Activated T-helper 1 cell treated with anti-CD3 and anti-CD28 coated beads, Interleukin-2, amount 50 U/mL, for 16 hours (primary cell): ENCODE measurements around the gene DLG3.
"Not testable (repeated sequence)": the region's sequence is repeated elsewhere in the genome, so short reads cannot be mapped to it uniquely, and the experiment has no call there.

ENCODE experiments used
- DNase-seq, 2 donors: peaks; one replicate each; pipeline ENCODE4 v3.0.0-alpha.2; 2020; ENCODE audit warnings: low read depth in 1 of 2, low spot score in 1 of 2

The DLG3 gene

DNA sequence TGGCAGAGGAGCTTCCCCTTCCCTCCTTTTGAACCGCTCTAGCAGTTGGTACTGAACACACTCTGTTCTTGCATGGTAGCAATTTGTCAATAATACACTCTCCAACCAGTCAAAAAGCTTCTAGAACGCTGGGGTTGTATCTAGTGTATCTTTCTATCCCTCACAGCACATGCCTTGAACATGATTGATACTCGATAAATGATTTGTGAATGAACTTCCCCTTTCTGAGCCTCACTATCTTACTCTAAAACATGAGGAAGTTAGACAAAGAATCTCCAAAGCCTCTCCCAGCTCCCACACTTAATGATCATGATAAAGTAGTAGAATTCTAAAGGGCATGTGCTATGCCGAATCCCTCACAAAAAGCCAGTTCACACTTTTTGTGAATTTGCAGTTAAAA is 64.4 kb downstream of the DLG3 start:
- no peak for DNase-seq

DNA sequence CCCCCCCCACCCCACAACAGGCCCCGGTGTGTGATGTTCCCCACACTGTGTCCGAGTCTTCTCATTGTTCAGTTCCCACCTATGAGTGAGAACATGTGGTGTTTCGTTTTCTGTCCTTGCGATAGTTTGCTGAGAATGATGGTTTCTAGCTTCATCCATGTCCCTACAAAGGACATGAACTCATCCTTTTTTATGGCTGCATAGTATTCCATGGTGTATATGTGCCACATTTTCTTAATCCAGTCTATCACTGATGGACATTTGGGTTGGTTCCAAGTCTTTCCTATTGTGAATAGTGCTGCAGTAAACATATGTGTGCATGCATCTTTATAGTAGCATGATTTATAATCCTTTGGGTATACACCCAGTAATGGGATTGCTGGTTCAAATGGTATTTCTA is 70.6 kb downstream of the DLG3 start:
- DNase-seq, result not testable (repeated sequence)

DNA sequence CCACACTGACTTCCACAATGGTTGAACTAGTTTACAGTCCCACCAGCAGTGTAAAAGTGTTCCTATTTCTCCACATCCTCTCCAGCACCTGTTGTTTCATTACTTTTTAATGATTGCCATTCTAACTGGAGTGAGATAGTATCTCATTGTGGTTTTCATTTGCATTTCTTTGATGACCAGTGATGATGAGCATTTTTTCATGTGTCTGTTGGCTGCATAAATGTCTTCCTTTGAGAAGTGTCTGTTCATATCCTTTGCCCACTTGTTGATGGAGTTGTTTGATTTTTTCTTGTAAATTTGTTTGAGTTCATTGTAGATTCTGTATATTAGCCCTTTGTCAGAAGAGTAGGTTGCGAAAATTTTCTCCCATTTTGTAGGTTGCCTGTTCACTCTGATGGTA is 71.1 kb downstream of the DLG3 start:
- not testable (repeated sequence) for DNase-seq

GRCh38 chrX:70525733-70526132 is 81.1 kb downstream of the DLG3 start:
- no peak for DNase-seq

GRCh38 chrX:70527053-70527452 is 82.4 kb downstream of the DLG3 start:
- DNase-seq, result no peak

- no peak for DNase-seq
Measured at GRCh38 chrX:70527610-70528345, 83.1 kb downstream of the DLG3 start.

DNA sequence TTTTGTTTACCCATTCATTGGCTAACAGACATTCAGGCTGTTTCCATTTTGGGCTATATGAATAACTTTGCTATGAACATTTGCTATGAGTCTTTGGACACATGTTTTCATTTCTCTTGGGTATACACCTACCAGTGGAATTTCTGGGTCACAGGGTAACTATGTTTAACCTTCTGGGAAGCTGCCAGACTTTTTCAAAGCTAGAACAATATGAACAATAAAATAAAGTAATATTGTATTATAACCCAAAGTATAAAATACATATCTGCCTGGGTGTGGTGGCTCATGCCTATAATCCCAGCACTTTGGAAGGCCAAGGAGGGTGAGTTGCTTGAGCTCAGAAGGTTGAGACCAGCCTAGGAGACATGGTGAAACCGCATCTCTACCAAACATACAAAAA is 90.6 kb downstream of the DLG3 start:
- DNase-seq, result no peak

DNA sequence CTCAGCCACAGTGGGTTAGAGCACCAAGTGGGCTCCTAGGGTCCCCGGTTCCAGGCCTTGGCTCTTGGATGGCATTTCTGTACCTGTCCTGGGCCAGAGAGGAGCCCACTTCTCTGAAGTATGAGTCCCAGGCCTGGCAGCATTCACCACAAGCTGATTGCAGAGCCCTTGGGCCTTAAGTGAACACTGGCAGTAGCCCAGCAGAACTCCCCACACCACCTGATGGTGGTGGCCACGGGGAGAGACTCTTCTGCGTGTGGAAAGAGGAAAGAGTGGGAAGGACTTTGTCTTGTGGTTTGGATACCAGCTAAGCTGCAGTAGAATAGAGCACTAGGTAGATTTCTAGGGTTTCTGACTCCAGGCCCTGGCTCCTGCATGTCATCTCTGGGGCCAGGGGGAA is 104.8 kb downstream of the DLG3 start:
- DNase-seq, result no peak

GRCh38 chrX:70552130-70552704 is 107.6 kb downstream of the DLG3 start:
- DNase-seq, result no peak

DNA sequence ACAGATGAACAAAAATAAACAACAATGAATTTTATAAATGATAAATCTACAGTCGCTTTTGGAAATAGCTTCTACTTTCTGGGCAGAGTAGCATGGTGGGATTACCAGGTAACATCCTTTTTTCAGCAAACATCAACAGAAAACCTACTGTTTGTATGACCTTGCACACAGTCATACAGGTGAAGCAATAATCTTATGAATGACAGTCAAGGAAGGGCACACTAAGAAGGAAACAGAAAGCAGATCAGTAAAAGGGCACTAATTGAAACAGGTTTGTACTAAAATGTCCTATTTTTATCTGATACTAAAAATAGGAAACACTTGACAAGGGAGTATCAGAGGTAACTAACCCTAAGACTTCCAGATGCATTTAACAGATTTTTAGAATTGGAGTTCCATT is 108.9 kb downstream of the DLG3 start:
- no peak for DNase-seq

DNA sequence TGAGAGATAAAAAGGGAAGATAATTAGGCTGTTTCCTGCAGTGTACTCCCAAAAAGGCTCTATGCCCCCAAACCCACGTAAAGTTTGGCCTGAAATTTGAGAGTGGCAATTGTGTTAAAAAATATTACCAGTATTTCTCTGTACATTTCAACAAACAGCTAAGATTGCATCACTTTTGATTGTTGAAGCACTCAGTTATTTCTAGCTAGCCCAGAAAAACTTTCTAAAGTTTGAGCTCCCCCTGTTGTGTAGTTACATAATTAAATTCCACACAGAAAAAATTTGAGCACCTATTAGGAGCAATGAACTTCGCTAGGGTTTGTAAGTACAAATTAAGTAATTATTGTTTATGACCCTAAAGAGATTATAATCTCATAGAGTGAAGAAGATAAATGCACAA is 109.4 kb downstream of the DLG3 start:
- no peak for DNase-seq

DNA sequence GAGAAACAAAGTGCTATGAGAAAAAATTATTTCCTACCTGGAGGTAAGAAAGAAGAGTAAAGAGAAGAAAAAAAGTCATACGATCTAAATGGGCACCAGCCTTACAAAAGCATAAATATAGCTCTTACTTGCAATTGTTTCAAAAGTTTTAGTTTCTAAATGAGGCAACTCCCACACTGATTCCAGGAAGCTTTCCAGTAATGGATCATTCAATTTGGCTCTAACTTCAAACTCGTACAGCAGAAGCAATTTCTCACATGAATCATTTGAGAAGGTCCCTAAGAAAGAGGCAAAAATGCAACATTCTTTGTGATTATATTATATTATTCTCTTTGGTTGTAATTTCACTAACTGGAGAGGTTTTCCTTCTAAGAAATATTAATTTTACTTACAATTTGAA is 109.9 kb downstream of the DLG3 start:
- DNase-seq, result no peak

DNA sequence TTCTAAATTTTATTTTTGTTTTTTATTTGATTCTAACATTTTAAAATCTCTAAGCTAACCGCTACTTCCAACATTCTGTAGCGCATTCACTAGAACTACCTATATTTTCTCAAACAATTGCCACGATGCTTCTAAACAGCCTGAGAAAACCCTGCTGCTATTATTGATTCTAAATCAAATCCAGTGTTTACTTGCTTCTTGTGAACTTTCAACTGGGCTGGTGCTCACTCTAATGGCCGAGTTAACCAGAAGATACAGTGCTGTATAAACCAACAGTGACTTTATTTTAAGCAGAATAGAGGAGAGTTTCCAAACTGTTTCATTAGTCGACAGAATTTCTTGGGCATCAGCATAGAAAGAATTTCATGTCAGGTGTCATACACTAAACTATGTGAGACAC is 110.3 kb downstream of the DLG3 start:
- no peak for DNase-seq
